GM19395 (cell line): ENCODE data around the gene BCL7C.
A peak's percentile ranks its signal among the peaks of the same experiment; 100 is the strongest.
"Not testable (repeated sequence)": the region's sequence is repeated elsewhere in the genome, so short reads cannot be mapped to it uniquely, and the experiment has no call there.

Source experiments
- ATAC-seq: cut with Tn5 transposase; IDR thresholded peaks from one replicate; pipeline ENCODE4 v1.9.1; 2021; ENCODE audit warnings: mild to moderate bottlenecking, moderate library complexity; ENCODE audit not compliant: unreplicated experiment

BCL7C gene

GRCh38 chr16:30896261-30896888 is 2.5 kb upstream of the BCL7C start, which contains the start of gene CTF1:
Gene CTF1 (plus strand): TSS chr16:30896614. CDS start chr16:30896644, 30 bp downstream.
- no peak for ATAC-seq

GRCh38 chr16:30895627-30896260 is 1.9 kb upstream of the BCL7C start:
- ATAC-seq = no peak

GRCh38 chr16:30894540-30895368 is 877 bp upstream of the BCL7C start:
- ATAC-seq = no peak

GRCh38 chr16:30893417-30893743 is 497 bp downstream of the BCL7C start:
- peak; percentile 2 for ATAC-seq

GRCh38 chr16:30892670-30893416 is 1.0 kb downstream of the BCL7C start:
- ATAC-seq = no peak

GRCh38 chr16:30891043-30891823 is 2.6 kb downstream of the BCL7C start:
- ATAC-seq = not testable (repeated sequence)

GRCh38 chr16:30889721-30890120 is 4.2 kb downstream of the BCL7C start:
- ATAC-seq = no peak

- no peak for ATAC-seq
These were observed 4.9 kb downstream of the BCL7C start for GRCh38 chr16:30888856-30889499.

- ATAC-seq = no peak
These were observed 6.0 kb downstream of the BCL7C start for GRCh38 chr16:30887927-30888326.

- no peak for ATAC-seq
These were observed 7.7 kb downstream of the BCL7C start for GRCh38 chr16:30886145-30886544.

GRCh38 chr16:30885196-30885595 is 8.7 kb downstream of the BCL7C start:
- ATAC-seq = no peak

- no peak for ATAC-seq
These were observed 9.1 kb downstream of the BCL7C start for GRCh38 chr16:30884760-30885159.

GRCh38 chr16:30882429-30883310 is 11.2 kb downstream of the BCL7C start:
- ATAC-seq = no peak

- ATAC-seq = no peak
These were observed 17.0 kb downstream of the BCL7C start for GRCh38 chr16:30876867-30877266.

GRCh38 chr16:30875871-30876801 is 17.7 kb downstream of the BCL7C start:
- ATAC-seq = peak; percentile 44

- peak; percentile 74 for ATAC-seq
These were observed 18.8 kb downstream of the BCL7C start for GRCh38 chr16:30874821-30875717.
